GM19372 (cell line): ENCODE measurements around the gene SMIM13.

Experiments
- ATAC-seq: cut with Tn5 transposase; IDR thresholded peaks from one replicate; pipeline ENCODE4 v1.9.1; 2021; ENCODE audit warnings: mild to moderate bottlenecking, low read depth, moderate library complexity; ENCODE audit not compliant: unreplicated experiment

SMIM13 gene

DNA sequence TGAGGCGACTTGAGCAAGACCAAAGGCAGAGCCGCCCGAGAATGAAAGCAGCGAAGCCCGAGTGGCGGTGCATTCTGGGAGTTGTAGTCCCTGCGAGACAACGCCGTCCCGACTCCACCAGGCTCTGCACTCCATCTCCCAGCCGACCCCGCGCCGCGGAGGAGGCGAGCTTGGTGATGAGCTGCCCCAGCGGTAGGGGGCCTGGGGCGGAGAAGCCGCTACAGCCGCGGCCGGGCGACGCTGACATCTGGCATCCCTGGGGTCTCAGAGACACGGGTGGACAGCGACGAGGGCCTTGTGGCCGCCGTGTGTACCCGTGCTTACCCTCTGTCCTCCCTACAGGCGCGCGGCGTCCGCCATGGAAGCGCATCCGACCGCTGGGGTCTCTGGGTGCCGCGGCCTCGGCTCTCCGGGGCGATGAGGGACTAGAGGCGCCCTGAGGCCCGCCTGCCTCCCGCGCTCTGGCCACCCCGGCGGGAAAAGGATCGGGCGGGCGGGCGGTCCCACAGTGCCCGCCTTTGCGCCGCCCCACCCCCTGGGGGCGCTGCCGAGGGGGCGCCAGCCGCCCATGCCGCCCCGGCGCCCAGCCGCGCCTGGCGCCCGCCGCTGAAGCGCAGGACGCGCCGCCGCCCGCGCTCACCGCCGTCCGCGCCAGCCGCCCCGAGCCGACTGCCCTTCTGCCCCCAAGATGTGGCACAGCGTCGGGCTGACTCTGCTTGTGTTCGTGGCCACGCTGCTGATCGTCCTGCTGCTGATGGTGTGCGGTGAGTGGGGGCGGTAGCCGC lies at the start of gene SMIM13:
SMIM13 (plus strand) TSS at position 209 of the 785 bp plus-strand sequence; CDS start at position 689, 480 bp downstream.
- peak; percentile 83 for ATAC-seq

DNA sequence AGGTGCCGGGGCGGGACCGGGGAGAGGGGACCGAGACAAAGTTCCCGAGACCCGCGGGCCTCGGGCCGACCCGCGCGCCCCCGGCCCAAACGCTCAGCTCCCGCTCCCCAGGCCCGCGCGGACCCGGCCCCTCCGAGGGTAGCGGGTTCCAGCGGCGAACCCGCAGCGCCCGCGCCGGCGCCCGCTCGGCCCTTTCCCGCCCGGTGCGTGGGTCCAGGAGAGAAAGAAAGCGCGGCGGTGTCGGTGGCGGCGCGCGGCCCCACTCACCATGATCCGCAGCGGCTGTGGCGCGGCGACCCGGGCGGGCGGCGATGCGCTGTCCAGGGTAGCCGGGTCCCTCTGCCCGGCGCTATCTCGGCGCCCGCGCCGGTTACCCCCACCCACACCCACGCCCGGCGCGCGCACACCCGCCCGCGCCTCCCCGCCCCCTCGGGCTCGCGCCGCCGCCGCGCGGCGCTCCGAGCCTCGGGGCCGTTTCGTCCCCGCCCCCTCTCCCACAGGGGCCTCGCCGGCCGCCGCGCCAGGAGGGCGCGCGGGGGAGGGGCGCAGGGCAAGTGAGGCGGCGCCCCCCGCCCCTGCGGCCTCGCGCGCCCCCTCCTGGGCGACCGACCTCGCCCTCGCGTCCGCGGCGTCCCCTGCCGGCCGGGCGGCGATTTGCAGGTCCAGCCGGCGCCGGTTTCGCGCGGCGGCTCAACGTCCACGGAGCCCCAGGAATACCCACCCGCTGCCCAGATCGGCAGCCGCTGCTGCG lies 49.5 kb upstream of the SMIM13 start, which contains the start of gene ELOVL2:
ELOVL2 (minus strand) TSS at position 345 of the 751 bp plus-strand sequence; CDS start at position 270, 75 bp downstream.
- no peak for ATAC-seq

DNA sequence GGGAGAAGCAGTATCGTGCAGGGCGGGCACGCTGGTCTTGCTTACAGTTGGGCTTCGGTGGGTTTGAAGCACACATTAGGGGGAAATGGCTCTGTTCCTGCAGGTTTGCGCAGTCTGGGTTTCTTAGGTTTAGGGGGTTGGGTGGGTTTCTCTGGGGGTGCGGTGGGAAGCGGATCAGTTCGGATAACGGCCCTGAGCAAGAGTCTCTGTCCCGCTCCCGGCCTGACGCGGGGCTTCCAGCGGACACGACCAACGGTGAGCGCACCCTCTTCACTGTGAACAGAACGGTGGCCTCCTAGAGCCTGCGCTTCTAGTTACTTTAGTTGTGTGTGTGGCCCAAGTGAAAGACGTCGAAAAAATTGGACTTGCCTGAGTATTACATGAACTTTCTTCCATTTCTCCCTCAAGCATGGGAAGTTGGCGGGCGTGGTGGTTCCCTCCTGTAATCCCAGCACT lies 48.9 kb upstream of the SMIM13 start:
- no peak for ATAC-seq

DNA sequence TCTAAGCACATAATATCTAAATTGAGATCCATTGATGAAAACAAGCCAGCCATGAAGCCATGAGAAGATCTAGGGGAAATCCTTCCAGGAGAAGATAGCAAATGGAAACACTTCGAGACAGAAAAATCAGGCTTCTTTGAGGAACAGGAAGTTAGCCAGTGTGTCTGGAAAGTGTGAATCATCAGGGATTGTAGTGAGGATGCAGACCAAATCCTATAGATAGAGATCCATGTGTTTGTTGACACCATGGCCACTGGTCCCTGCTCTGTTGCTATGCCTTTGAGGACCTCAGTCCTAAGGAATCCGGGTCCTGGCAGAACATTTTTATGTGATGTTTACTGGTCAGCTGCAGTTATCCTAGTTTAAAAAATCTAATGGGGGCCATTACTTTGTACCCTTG lies 42.9 kb upstream of the SMIM13 start:
- no peak for ATAC-seq

DNA sequence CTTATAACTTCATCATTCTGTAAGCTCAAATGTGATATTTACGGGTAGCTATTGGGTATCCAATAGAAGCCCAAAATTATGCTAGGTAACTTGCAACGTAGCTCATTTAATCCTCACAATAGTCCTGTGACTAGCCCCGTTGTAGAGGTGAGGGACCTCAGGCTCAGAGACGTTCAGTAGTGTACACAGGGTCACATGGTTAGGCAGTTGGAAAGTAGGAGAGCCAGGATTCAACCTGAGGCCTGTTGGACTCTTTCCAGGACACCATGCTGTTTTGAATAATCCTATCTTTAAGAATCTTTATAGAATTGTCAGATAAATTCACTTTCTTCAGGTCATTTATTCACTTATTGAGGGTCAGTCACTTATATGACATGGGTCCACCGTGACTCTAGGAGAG lies 40.3 kb upstream of the SMIM13 start:
- ATAC-seq: no peak

DNA sequence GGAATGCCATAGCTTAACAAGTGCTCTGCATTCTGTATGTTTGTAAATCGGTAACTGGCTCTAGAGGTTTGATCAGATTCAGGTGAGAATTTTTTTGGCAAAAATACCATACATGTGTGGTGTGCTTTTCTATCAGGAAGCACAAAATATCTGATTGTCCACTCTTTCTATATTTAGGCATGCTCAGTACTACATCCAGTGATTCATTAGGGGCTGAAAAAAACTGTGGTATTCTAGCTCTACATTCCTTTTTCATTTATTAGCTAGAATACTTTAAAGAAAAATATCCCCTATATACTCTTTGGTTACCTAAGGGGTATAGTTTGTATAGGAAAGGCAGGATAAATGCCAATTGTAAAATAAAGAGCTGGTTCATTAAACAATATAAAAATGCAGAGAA lies 38.9 kb upstream of the SMIM13 start:
- ATAC-seq: no peak

DNA sequence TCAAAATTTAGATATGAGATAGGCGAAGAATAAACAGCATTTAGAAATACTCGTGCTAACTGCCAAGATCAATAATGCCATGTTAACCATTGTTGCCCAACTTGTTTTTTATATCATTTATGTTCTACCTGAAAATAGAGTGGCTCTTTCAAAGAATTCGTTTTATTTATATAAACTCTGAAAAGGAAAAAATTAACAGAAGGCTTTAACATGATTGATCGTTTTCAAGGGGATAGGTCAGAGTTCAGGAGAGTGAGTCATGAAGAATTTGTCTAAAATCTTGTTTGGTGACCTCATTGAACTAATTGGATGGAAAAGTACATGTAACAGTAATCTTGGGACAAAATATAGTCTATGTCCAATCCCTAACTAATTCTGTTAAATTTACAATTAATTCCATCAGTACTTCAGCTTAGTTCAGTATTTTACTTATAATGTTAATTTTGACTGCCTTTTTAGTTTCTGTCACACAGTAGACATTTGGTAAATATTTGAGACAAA lies 38.5 kb upstream of the SMIM13 start:
- ATAC-seq: no peak

DNA sequence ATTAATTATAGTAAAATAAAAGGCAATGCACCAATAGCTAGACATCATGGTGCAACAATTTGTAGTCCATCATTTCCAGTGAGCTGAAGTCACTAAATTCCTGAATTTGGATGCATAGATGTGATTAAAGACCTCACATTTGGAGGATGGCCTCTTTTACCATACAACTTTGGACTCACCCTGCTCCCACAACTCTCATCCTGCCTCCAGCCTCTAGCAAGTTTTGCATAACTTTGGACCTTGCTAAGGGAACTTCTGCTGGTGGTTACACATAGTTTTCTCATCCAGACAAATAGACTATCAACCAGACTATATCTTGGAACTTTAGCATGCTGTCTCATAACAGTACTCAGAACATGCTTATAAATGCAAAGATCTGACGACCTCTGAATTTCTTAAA lies 36.8 kb upstream of the SMIM13 start:
- no peak for ATAC-seq

DNA sequence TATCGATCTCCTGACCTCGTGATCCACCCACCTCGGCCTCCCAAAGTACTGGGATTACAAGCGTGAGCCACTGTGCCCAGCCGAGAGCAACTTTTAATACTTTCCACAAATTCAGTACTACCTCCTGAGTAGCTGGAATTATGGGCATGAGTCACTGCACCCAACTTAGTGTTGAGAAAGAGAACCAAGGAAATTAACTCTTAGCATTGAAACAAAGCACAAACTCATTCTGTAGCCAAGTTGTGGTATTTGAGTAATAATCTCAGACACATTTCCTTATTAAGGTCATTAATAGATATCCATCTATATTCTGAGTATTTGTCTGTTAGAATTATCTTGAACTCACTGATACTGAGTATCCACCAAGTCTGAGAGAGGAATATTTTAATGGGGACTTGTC lies 35.2 kb upstream of the SMIM13 start:
- no peak for ATAC-seq

DNA sequence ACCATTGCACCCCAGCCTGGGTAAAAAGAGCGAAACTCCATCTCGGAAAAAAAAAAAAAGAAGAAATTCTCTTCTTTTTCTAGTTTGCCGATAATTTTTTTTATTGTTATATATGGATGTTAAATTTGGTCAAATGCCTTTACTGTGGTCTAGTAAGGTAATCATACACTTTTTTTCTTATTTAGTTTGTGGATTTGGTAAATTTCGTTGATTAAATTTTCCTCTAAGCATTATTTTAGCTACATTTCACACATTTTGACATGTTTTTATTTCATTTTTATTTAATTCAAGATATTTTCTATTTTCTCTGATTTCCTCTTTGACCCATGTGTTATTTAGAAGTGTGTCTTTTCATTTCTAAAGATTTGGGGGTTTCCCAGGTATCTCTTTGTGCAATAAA lies 31.6 kb upstream of the SMIM13 start:
- ATAC-seq: no peak

DNA sequence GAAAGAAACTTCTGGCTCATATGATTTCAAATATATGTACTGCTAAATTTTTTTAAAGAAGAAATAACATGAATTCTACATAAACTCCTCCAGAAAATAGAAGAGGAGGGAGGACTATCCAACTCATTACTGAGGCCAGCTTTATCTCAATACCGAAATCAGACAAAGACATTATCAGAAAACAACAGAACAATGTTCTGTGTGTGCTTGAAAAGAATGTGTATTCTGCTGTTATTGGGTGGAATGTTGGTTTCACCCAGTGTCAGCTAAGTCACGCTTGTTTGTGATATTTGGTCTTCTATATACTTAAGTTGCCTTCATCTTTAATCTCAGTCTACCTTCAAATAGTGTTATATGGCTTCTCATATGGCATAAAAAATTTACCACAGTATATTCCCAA lies 30.9 kb upstream of the SMIM13 start:
- no peak for ATAC-seq

DNA sequence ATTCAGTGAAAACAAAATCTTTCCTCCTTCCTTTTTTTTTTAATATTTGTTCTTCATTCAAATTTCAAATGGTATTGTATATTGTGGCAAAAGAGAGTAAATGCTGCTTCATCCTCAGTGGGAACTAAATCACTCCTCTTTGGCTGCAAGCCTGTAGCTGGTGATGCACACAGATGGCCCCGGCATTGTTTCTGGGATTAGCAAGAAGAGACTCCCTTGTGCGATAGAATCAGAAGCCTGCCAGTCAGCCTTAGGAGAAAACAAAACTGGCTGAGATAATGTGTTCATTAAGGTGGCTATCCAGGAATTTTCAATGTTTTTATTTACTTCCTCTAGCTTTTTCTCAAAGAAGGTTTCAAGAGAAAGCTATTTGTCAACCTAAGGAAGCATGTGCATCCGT lies 28.8 kb upstream of the SMIM13 start:
- no peak for ATAC-seq

DNA sequence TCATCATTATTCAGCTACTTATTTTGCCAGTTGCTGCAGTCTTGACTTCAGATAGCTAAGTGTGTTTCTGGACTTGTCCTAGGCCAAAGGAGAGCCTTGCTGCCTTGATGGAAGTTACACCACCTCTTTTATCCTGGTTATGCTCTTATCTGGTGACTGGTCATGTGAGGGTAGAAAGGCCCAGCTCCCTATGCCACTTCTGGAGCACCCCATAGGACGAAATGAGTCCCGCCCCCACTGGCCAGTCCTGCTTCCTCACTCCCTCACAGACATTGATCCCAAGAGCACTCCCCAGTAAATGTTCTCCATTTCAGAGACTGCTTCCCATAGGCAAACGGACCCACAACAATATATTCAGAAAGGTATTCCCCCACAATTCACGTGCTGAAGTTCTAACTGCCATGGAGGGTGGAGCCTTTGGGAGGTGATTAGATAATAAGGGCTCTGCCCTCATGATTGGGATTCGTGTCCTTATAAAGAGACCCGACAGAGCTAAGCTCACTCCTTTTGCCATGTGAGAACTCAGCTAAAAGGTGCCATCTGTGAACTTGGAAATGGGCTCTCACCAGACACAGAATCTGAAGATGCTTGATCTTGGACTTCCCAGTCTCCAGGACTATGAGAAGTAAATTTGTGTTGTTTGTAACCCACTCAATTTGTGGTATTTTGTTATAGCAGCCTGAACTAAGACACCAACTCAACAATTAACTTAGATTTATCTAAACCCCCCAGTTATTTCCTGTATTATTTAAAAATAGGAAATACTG lies 28.0 kb upstream of the SMIM13 start:
- ATAC-seq: no peak

DNA sequence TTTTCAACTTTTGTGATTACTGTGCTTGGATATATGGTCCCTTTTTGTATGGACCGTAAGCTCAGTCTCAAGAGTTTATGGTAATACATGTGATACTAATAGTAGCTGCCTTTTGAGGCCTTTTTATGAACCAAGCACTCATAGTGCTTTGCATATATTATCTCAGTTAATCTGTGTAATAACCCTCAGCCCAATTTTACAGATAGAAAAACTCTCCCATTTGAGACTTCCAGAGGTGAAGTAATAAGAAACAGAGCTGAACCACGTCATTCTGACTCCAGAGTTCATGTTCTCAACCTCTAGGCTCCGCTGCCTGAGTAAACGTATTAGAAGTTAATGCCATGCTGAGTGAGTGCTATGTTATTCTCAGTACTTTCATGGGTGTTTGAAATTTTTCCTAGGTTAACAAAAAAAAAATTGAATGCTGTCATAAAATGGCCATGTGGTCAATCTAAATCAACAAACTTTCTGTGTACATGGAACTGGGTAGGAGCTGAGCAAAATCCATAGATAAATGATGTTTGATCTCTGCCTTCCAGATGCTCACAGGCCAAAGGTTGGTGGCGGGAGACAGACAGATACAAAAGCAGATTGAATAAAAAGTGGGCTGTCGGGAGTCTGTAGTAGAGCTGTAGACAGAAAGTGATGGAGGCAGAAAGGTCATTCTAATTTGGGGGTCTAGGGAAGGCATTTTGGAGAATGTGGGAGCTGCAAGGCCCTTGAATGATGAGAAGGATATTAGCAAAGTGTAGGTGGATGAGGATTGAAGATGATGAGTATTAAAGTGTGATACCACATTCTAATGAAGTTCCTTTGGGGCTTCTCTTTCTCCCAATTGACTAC lies 26.9 kb upstream of the SMIM13 start:
- ATAC-seq: no peak

DNA sequence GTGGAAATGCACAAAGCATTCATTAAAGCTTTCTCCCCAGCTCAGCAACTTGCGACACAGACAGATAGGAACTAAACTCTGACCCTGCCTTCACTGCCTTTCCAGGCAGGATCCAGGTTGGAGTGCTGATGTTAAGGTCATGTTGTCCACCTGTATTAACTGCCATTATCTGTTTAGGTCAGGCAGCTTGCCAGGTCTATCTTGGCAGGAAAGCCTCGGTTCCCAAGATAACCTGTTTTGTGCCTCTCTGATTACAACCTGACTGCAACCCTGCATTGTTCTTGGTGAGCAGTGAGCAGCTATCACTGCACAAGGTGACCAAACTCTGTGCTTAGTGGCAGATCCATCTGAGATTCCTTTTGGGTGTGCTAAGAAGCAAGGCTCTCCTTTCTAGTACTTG lies 26.3 kb upstream of the SMIM13 start:
- ATAC-seq: no peak

DNA sequence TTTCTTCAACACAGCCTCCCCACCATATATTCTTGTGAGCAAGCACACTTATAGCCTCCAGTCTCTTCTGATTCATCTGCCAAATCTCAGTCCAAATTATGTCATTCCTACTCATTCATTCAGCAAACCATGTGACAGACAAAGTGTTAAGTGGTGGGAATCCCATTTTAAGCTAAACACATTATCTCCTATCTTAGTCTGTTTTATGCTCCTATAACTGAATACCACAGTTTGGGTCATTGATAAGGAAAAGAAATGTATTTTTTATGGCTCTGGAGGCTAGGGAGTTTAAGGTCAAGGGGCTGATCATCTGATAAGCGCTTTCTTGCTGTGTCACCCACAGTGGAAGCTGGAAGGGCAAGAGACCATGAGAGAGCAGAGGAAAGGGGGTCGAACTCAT lies 23.9 kb upstream of the SMIM13 start:
- no peak for ATAC-seq

DNA sequence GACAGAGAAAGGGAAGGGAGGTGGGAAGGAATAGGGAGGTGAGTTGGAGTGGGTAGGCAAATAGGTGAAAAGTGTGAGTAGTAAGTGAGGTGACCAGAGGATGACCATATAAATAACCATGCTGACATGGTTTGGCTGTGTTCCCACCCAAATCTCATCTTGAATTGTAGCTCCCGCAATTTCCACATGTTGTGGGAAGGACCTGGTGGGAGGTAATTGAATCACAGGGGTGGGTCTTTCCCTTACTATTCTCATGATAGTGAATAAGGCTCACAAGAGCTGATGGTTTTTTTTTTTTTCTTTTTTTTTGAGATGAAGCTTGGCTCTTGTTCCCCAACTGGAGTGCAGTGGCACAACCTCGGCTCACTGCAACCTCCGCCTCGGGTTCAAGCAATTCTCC lies 21.5 kb upstream of the SMIM13 start:
- ATAC-seq: no peak

DNA sequence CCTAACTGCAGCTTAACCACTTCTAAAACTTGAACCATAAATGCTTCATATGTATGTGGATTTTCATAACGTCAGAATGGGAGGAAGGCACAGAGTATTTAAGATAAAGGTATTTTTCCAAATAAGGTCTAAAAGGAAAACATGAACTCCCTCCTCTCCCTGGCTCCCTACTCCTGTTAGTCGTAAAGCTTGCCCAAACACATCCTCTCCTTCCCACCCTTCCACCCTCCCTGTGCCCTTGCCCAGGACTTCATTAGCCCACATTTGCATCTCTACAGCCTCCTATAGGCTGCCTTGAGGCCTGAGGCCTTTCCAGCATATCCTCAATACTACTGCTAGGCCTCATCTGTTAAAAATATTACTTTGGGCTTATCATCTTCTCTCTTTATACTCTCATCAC lies 17.1 kb upstream of the SMIM13 start:
- no peak for ATAC-seq

DNA sequence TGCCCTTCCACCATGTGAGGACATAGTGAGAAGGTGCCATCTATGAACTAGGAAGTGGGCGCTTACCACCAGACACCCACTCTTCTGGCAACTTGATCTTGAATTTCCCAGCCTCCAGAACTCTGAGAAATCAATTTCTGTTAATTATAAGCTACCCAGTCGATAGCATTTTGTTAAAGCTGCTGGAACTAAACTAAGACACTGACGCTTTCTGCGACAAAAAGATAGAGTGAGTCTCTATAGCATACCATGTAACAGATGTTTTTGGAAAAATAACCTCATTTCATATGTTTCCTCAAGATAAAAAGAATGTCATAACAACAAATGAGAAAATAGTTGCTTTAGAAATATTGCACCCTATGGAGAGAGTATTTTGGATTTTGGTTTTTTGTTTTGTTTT lies 15.4 kb upstream of the SMIM13 start:
- no peak for ATAC-seq

DNA sequence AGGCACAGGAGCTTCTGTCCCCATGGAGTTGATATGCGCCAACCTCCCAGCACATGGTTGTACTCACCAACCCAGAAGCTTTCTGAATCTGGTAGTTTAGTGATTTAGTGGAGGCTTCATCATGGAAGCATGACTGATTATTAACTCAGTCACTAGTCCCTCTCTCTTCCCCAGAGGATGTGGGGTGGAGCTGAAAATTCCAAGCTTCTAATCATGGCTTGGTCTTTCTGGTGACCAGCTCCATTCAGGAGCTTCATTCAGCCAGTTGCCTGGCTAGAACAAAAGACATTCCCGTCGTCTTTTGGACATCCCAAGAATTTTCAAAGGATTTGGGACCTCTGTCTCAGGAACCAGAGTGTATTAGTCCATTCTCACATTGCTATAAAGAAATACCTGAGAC lies 13.3 kb upstream of the SMIM13 start:
- ATAC-seq: no peak
